Gastrocnemius medialis (tissue), 4 donors: ENCODE results near the gene TTK. TPM values are rescaled to one million over a fixed set of nuclear protein-coding genes. Genes with fewer than 3 reads are reported as not detected.
"Not testable (repeated sequence)": the region's sequence is repeated elsewhere in the genome, so short reads cannot be mapped to it uniquely, and the experiment has no call there.

ENCODE experiments used
- ATAC-seq, 2 donors: fragments of 150-250 bp; one replicate each; pipeline ENCODE4 v1.9.1; 2016
- DNase-seq, 2 donors: peaks; one replicate each; pipeline ENCODE4 v3.0.0-alpha.2; 2019
- H3K27ac ChIP-seq, 4 donors: fragments of 200-600 bp; sonication (generic); 1 replicate in 1 of 4; 2 replicates in 3 of 4; pipeline ENCODE4 v1.5.1; 2016 to 2018; ENCODE audit warnings: mild to moderate bottlenecking in 2 of 4, moderate library complexity in 1 of 4
- H3K27me3 ChIP-seq, 3 donors: fragments of 200-600 bp; sonication (generic) in 2 of 3; 1 replicate in 1 of 3; 2 replicates in 2 of 3; pipeline versions ENCODE4 v1.5.1 to v1.6.0; 2016 to 2019; ENCODE audit warnings: mild to moderate bottlenecking in 1 of 3, moderate library complexity in 1 of 3
- H3K36me3 ChIP-seq, 2 donors: fragments of 200-600 bp; sonication (generic) in 1 of 2; one replicate each; pipeline ENCODE4 v1.5.1; 2017 to 2018
- H3K4me1 ChIP-seq, 2 donors: fragments of 200-600 bp; sonication (generic) in 1 of 2; one replicate each; pipeline ENCODE4 v1.5.1; 2016 to 2017; ENCODE audit warnings: mild to moderate bottlenecking in 2 of 2
- H3K4me3 ChIP-seq, 4 donors: fragments of 200-600 bp; sonication (generic) in 3 of 4; 1 replicate in 1 of 4; 2 replicates in 3 of 4; pipeline ENCODE4 v1.5.1; 2016 to 2019; ENCODE audit warnings: mild to moderate bottlenecking in 2 of 4
- H3K9me3 ChIP-seq, 3 donors: fragments of 200-600 bp; sonication (generic) in 2 of 3; 1 replicate in 1 of 3; 2 replicates in 2 of 3; pipeline ENCODE4 v1.5.1; 2016 to 2019
- CTCF ChIP-seq, 5 experiments: fragments of 450-650 bp in 3 of 5; fragments of 200-600 bp in 2 of 5; sonication (generic) in 2 of 5; IDR thresholded peaks in 4 of 5; conservative IDR thresholded peaks in 1 of 5; 1 replicate in 4 of 5; 2 replicates in 1 of 5; pipeline ENCODE4 v1.5.1; 2016 to 2019; ENCODE audit warnings: antibody characterized with exemption in 5 of 5, mild to moderate bottlenecking in 3 of 5, moderate library complexity in 3 of 5
- POLR2A ChIP-seq, 2 donors: fragments of 450-650 bp; IDR thresholded peaks; one replicate each; pipeline ENCODE4 v1.6.1; 2017; ENCODE audit warnings: antibody characterized with exemption in 2 of 2, mild to moderate bottlenecking in 2 of 2, moderate library complexity in 2 of 2
- in situ Hi-C, 4 donors: fragments of 200-750 bp; cut with MboI; loops; one replicate each; pipeline versions ENCODE4 v1.15.0 to v1.8.0; 2017; ENCODE audit warnings: low sequenced_read_pairs in 4 of 4
- intact Hi-C: fragments of 100-400 bp; cut with DNase I; formaldehyde crosslinking; loops from one replicate; pipeline ENCODE4 v1.15.1; 2023; ENCODE audit warnings: low total_unique reads
- total RNA-seq, 4 donors: library from RNA; depleted of rRNA; stranded (reverse); fragments of >200 nt; gene quantifications; one replicate each; pipeline versions ENCODE4 v1.1.0 to v1.2.3, GENCODE V29; 2016

Gene TTK
- total RNA-seq, 4 donors from 2014 or later = 0.24 to 3.4 TPM; not detected in 2

- Histone ChIP-seq H3K27me3 (no peaks in the 10 kb centered on the region), H3K27ac (no peak overlapping the region), H3K9me3 (no peaks in the 10 kb centered on the region), H3K4me3 (no peak overlapping the region), H3K4me1 (no peaks in the 10 kb centered on the region), H3K36me3 (no peaks in the 10 kb centered on the region)
- DNase-seq (no peak), ATAC-seq (no peak)
- in situ Hi-C loops = no loop called here
- TF ChIP-seq CTCF (IDR thresholded peaks at IDR 0.05 in 4 of 5, conservative IDR thresholded peaks at IDR 0.05 in 1 of 5) = no peak
- no peak for TF ChIP-seq POLR2A (IDR thresholded peaks at IDR 0.05)
- intact Hi-C loops = no loop called here
Observed at GRCh38 chr6:80060774-80061173, 56.3 kb downstream of the TTK start.

- H3K9me3 ChIP-seq, H3K4me1 ChIP-seq, H3K4me3 ChIP-seq, DNase-seq, ATAC-seq, intact Hi-C loops, H3K36me3 ChIP-seq, H3K27ac ChIP-seq, in situ Hi-C loops, H3K27me3 ChIP-seq: not testable (repeated sequence)
Observed at GRCh38 chr6:80068146-80068545, 63.7 kb downstream of the TTK start.

GRCh38 chr6:80070431-80070830 lies 66.0 kb downstream of the TTK start:
- in situ Hi-C loops, DNase-seq, H3K27ac ChIP-seq: not testable (repeated sequence)

GRCh38 chr6:80077067-80077466 lies 72.6 kb downstream of the TTK start:
- no peaks in the 10 kb centered on the region for H3K4me1 ChIP-seq
- H3K27ac ChIP-seq = no peak overlapping the region
- no peaks in the 10 kb centered on the region for H3K9me3 ChIP-seq
- intact Hi-C loops (no loop called here), in situ Hi-C loops (no loop called here)
- no peaks in the 10 kb centered on the region for H3K36me3 ChIP-seq
- ATAC-seq = no peak
- DNase-seq = no peak
- TF ChIP-seq POLR2A (IDR thresholded peaks at IDR 0.05) (no peak), CTCF (IDR thresholded peaks at IDR 0.05 in 4 of 5, conservative IDR thresholded peaks at IDR 0.05 in 1 of 5) (no peak)
- H3K4me3 ChIP-seq = no peak overlapping the region
- H3K27me3 ChIP-seq = no peaks in the 10 kb centered on the region

More at GRCh38 chr6:80070431-80070830, 66.0 kb downstream of the TTK start:
- H3K4me1 ChIP-seq, H3K36me3 ChIP-seq, intact Hi-C loops, H3K27me3 ChIP-seq, H3K4me3 ChIP-seq, ATAC-seq, H3K9me3 ChIP-seq: not testable (repeated sequence)

GRCh38 chr6:80088637-80089036 lies 84.2 kb downstream of the TTK start:
- TF ChIP-seq CTCF (IDR thresholded peaks at IDR 0.05 in 4 of 5, conservative IDR thresholded peaks at IDR 0.05 in 1 of 5) (no peak), POLR2A (IDR thresholded peaks at IDR 0.05) (no peak)
- no peak for DNase-seq
- intact Hi-C loops = no loop called here
- Histone ChIP-seq H3K27me3 (no peaks in the 10 kb centered on the region), H3K9me3 (no peaks in the 10 kb centered on the region), H3K36me3 (no peaks in the 10 kb centered on the region), H3K27ac (no peak overlapping the region), H3K4me1 (no peaks in the 10 kb centered on the region), H3K4me3 (no peak overlapping the region)
- in situ Hi-C loops = no loop called here
- no peak for ATAC-seq

GRCh38 chr6:80091506-80091905 lies 87.1 kb downstream of the TTK start:
- no peaks in the 10 kb centered on the region for H3K9me3 ChIP-seq
- no peaks in the 10 kb centered on the region for H3K4me1 ChIP-seq
- no peak overlapping the region for H3K4me3 ChIP-seq
- H3K36me3 ChIP-seq = no peaks in the 10 kb centered on the region
- ATAC-seq (no peak), DNase-seq (no peak)
- in situ Hi-C loops (no loop called here), intact Hi-C loops (loop anchor here (5.0 kb wide), 1 partner anchor 314 kb away; no protein-coding TSS in a partner anchor)
- no peak overlapping the region for H3K27ac ChIP-seq
- H3K27me3 ChIP-seq = no peaks in the 10 kb centered on the region
- TF ChIP-seq POLR2A (IDR thresholded peaks at IDR 0.05) (no peak), CTCF (IDR thresholded peaks at IDR 0.05 in 4 of 5, conservative IDR thresholded peaks at IDR 0.05 in 1 of 5) (no peak)
